Gastroesophageal sphincter (tissue), 4 donors: Measurements from ENCODE around the gene SPATA17. TPM values are rescaled to one million over a fixed set of nuclear protein-coding genes. Genes with fewer than 3 reads are reported as not detected.

ENCODE experiments used
- ATAC-seq: fragments of 150-250 bp; one replicate; pipeline ENCODE4 v1.9.1; 2016; ENCODE audit warnings: mild to moderate bottlenecking, moderate library complexity
- H3K27ac ChIP-seq, 4 donors: fragments of 200-600 bp; sonication (generic) in 3 of 4; 1 replicate in 3 of 4; 2 replicates in 1 of 4; pipeline ENCODE4 v1.5.1; 2016 to 2019
- H3K27me3 ChIP-seq: fragments of 200-600 bp; sonication (generic); one replicate; pipeline ENCODE4 v1.5.1; 2019
- H3K36me3 ChIP-seq, 2 donors: fragments of 200-600 bp; sonication (generic); one replicate each; pipeline ENCODE4 v1.5.1; 2019; ENCODE audit warnings: control low read depth in 1 of 2
- H3K4me1 ChIP-seq, 3 donors: fragments of 200-600 bp; sonication (generic); 1 replicate in 2 of 3; 2 replicates in 1 of 3; pipeline ENCODE4 v1.5.1; 2016 to 2019; ENCODE audit warnings: control low read depth in 2 of 3
- H3K4me3 ChIP-seq, 2 donors: fragments of 200-600 bp; sonication (generic); one replicate each; pipeline ENCODE4 v1.5.1; 2019; ENCODE audit warnings: mild to moderate bottlenecking in 1 of 2, moderate library complexity in 1 of 2
- H3K9me3 ChIP-seq, 3 donors: fragments of 200-600 bp; sonication (generic); one replicate each; pipeline ENCODE4 v1.5.1; 2017 to 2019; ENCODE audit warnings: control low read depth in 2 of 3
- EP300 ChIP-seq: sonication (generic); formaldehyde crosslinking; IDR thresholded peaks from one replicate; pipeline ENCODE4 v1.6.1; 2017; ENCODE audit warnings: antibody characterized with exemption, mild to moderate bottlenecking
- POLR2A ChIP-seq, 2 donors: fragments of 450-650 bp; IDR thresholded peaks; one replicate each; pipeline ENCODE4 v1.6.1; 2017; ENCODE audit warnings: antibody characterized with exemption in 2 of 2, mild to moderate bottlenecking in 2 of 2, moderate library complexity in 1 of 2
- POLR2AphosphoS5 ChIP-seq: sonication (generic); formaldehyde crosslinking; IDR thresholded peaks from one replicate; pipeline ENCODE4 v1.6.1; 2017; ENCODE audit warnings: antibody characterized with exemption
- WGBS, 2 donors: methylation state at CpG; one replicate each; pipeline ENCODE4 v1.1.5; 2018; ENCODE audit warnings: low coverage in 1 of 2; 5-methylcytosine and 5-hydroxymethylcytosine counted together
- total RNA-seq, 4 donors: library from RNA; depleted of rRNA; stranded (reverse); fragments of >200 nt; gene quantifications; one replicate each; pipeline ENCODE4 v1.1.0, GENCODE V29; 2016
- TF ChIP-seq, protein P1 (sequence below), 4 experiments: fragments of 200-600 bp in 2 of 4; fragments of 450-650 bp in 2 of 4; sonication (generic) in 1 of 4; IDR thresholded peaks; one replicate each; pipeline ENCODE4 v1.5.1; 2017 to 2019; ENCODE audit warnings: antibody characterized with exemption in 4 of 4, mild to moderate bottlenecking in 2 of 4, moderate library complexity in 2 of 4

The SPATA17 gene
- total RNA-seq, 4 donors from 2014 or later, result 0.13 to 0.62 (median 0.19) TPM; not detected in 1

DNA sequence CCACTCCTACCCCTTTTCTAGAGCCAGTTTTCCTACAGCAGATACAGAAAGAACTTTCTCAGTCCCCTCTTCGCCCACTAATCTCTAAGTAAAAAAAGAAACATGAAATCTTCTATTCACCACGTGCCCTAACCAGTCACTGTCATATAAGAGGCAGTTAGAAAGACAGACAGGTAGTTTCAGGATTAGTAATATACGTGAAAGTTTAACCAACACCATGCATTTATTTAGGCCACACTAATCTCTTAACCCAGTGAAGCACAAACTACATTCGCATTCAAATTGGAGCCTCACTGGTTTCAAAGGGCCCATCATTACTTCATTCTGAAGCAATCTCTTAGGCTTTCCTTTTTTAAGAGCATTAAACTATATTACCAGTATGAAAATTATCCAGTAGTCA lies 10.3 kb upstream of the SPATA17 start:
- 86 to 93% methylated on average over 4 of the region's 4 CpGs for WGBS, 2 donors
- H3K27ac ChIP-seq, result no peak overlapping the region
- peaks cover 0 to 20% of the 10 kb centered on the region in 2 donors for H3K36me3 ChIP-seq
- no peaks in the 10 kb centered on the region for H3K4me1 ChIP-seq
- no peak overlapping the region for H3K4me3 ChIP-seq
- TF ChIP-seq, protein P1, sequence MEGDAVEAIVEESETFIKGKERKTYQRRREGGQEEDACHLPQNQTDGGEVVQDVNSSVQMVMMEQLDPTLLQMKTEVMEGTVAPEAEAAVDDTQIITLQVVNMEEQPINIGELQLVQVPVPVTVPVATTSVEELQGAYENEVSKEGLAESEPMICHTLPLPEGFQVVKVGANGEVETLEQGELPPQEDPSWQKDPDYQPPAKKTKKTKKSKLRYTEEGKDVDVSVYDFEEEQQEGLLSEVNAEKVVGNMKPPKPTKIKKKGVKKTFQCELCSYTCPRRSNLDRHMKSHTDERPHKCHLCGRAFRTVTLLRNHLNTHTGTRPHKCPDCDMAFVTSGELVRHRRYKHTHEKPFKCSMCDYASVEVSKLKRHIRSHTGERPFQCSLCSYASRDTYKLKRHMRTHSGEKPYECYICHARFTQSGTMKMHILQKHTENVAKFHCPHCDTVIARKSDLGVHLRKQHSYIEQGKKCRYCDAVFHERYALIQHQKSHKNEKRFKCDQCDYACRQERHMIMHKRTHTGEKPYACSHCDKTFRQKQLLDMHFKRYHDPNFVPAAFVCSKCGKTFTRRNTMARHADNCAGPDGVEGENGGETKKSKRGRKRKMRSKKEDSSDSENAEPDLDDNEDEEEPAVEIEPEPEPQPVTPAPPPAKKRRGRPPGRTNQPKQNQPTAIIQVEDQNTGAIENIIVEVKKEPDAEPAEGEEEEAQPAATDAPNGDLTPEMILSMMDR (IDR thresholded peaks at IDR 0.05), result no peak
- no peak for TF ChIP-seq EP300
- TF ChIP-seq POLR2A (IDR thresholded peaks at IDR 0.05), result no peak
- TF ChIP-seq POLR2AphosphoS5, result no peak
- no peaks in the 10 kb centered on the region for H3K9me3 ChIP-seq
- ATAC-seq, result no peak
- H3K27me3 ChIP-seq, result no peaks in the 10 kb centered on the region

DNA sequence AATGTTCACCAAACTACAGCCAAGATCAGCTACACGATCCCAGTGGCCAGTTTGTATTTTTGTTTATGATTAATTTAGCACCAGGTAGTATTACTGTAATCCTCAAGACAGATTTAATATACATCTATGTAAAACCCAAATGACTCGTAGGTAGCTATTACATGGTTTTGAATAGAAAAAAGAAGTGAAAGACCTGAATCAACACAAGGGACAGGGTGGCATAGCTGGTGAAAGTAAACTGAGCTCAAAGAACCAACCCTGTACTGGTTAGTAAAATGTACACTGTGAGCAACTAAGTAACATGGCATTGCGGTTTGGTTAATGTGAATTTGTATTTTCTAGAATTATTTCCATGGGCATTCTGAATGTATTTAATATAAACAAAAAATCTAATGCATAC lies 9.1 kb upstream of the SPATA17 start:
- TF ChIP-seq POLR2A (IDR thresholded peaks at IDR 0.05) (no peak), EP300 (no peak), POLR2AphosphoS5 (no peak)
- TF ChIP-seq, protein P1 (IDR thresholded peaks at IDR 0.05), result no peak
- H3K27me3 ChIP-seq, result no peaks in the 10 kb centered on the region
- no peaks in the 10 kb centered on the region for H3K9me3 ChIP-seq
- 89 to 100% methylated on average over 2 to 3 of the region's 3 CpGs for WGBS, 2 donors
- H3K4me1 ChIP-seq, result peaks cover 0 to 9% (median 0%) of the 10 kb centered on the region in 3 donors
- H3K36me3 ChIP-seq, result peaks cover 0 to 20% of the 10 kb centered on the region in 2 donors
- H3K4me3 ChIP-seq, result no peak overlapping the region
- no peak overlapping the region for H3K27ac ChIP-seq
- no peak for ATAC-seq

DNA sequence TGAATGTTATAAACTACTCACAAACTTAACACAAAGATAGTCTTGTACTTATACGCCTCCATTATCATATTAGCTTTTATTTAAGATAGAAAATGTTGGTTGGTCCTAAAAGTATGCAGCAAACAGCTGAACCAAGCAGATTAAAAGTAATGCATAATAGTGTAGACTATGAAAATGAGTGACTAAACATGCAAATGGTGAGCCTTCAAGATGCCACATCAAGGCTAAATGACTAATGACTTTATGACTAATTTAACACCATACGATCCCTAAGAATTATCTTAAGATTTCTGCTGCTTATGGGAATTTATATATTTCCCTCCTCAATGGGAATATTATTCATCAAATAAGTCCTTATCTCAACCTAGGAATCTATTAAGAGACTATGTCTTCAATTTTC lies 4.8 kb upstream of the SPATA17 start:
- H3K36me3 ChIP-seq, result no peaks in the 10 kb centered on the region
- 87 to 90% methylated on average over 2 of the region's 2 CpGs for WGBS, 2 donors
- H3K4me1 ChIP-seq, result peaks cover 0 to 42% (median 9%) of the 10 kb centered on the region in 3 donors
- TF ChIP-seq POLR2AphosphoS5 (no peak), EP300 (no peak), POLR2A (IDR thresholded peaks at IDR 0.05) (no peak)
- TF ChIP-seq, protein P1 (IDR thresholded peaks at IDR 0.05), result no peak
- no peak overlapping the region for H3K4me3 ChIP-seq
- no peaks in the 10 kb centered on the region for H3K27me3 ChIP-seq
- no peak for ATAC-seq
- no peaks in the 10 kb centered on the region for H3K9me3 ChIP-seq
- H3K27ac ChIP-seq, result no peak overlapping the region

DNA sequence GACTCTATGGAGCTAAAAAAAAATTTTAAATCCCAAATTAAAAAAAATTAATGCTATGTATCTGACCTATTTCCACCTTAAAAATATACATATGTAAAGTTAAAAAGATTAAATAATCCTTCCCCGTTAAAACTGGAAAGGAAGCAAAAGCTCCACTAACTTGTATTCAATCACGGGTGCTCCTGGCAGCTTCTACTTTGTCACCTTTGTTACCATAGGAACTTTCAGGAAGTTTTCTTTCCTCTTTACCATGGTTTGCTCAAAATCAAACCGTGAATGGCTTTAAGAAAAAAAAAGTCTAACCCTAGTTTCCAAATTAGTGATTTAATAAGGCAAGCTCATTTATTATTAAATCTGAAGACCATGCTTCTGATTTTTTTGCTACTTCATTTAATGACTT lies 3.7 kb upstream of the SPATA17 start:
- Histone ChIP-seq H3K27ac (no peak overlapping the region), H3K4me1 (peaks cover 3 to 47% (median 11%) of the 10 kb centered on the region in 3 donors), H3K9me3 (no peaks in the 10 kb centered on the region), H3K36me3 (no peaks in the 10 kb centered on the region), H3K4me3 (no peak overlapping the region), H3K27me3 (no peaks in the 10 kb centered on the region)
- WGBS, 2 donors, result 16% methylated on average over 3 of the region's 3 CpGs
- TF ChIP-seq, protein P1 (IDR thresholded peaks at IDR 0.05), result no peak
- TF ChIP-seq POLR2AphosphoS5 (no peak), POLR2A (IDR thresholded peaks at IDR 0.05) (no peak), EP300 (no peak)
- ATAC-seq, result no peak

DNA sequence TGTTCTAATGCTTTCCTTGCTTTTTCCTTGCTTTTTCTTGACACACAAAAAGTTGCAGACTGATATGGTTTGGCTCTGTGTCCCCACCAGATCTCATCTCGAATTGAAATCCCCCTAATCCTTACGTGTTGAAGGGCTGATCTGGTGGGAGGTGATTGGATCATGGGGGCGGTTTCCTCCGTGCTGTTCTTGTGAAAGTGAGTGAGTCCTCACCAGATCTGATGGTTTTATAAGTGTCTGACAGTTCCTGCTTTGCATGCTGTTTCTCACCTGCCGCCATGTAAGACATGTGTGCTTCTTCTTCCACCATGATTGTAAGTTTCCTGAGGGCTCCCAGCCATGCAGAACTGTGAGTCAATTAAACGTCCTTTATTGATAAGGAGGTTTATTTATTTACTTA lies 11.3 kb downstream of the SPATA17 start:
- Histone ChIP-seq H3K4me1 (no peaks in the 10 kb centered on the region), H3K27me3 (no peaks in the 10 kb centered on the region), H3K27ac (no peak overlapping the region), H3K9me3 (no peaks in the 10 kb centered on the region), H3K36me3 (no peaks in the 10 kb centered on the region), H3K4me3 (no peak overlapping the region)
- no peak for ATAC-seq
- no peak for TF ChIP-seq POLR2A (IDR thresholded peaks at IDR 0.05)
- TF ChIP-seq POLR2AphosphoS5, result no peak
- TF ChIP-seq EP300, result no peak
- TF ChIP-seq, protein P1 (IDR thresholded peaks at IDR 0.05), result no peak
- WGBS, 2 donors, result 52 to 68% methylated on average over 2 to 6 of the region's 6 CpGs
